ENCODE results near the gene CHD6.

DNA sequence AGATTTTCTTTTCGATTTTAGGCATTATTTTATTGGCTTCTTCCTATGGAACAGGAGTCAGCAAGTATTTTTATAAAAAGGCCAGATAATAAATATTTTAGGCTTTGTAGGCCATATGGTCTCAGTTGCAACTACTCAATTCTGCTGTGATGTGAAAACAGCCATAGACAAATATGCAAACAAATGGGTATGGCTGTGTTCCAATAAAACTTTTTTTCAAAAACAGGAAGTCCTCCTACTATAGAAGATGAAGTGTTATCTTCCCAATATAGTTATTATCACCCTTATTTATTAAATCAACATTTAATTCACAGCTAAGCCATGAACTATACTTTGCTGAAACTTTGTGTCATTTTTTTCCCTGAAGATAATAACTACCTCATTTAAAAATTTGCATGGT is 57.2 kb downstream of the CHD6 start:
- TF ChIP-seq, protein P1, sequence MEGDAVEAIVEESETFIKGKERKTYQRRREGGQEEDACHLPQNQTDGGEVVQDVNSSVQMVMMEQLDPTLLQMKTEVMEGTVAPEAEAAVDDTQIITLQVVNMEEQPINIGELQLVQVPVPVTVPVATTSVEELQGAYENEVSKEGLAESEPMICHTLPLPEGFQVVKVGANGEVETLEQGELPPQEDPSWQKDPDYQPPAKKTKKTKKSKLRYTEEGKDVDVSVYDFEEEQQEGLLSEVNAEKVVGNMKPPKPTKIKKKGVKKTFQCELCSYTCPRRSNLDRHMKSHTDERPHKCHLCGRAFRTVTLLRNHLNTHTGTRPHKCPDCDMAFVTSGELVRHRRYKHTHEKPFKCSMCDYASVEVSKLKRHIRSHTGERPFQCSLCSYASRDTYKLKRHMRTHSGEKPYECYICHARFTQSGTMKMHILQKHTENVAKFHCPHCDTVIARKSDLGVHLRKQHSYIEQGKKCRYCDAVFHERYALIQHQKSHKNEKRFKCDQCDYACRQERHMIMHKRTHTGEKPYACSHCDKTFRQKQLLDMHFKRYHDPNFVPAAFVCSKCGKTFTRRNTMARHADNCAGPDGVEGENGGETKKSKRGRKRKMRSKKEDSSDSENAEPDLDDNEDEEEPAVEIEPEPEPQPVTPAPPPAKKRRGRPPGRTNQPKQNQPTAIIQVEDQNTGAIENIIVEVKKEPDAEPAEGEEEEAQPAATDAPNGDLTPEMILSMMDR (IDR thresholded peaks at IDR 0.05): no peak
- TF ChIP-seq POLR2AphosphoS5 (IDR thresholded peaks at IDR 0.05): no peak
- no peak for TF ChIP-seq POLR2A (IDR thresholded peaks at IDR 0.05)
- no peak for TF ChIP-seq EP300 (IDR thresholded peaks at IDR 0.05)
